SW480 (cell line): ENCODE measurements around the gene COL20A1.

Experiments used
- DNase-seq: peaks from one replicate; pipeline ENCODE4 v3.0.0-alpha.2; 2016; ENCODE audit warnings: low spot score

COL20A1 gene

GRCh38 chr20:63350597-63351325 lies 57.8 kb downstream of the COL20A1 start:
- no peak for DNase-seq

GRCh38 chr20:63351326-63351700 lies 58.3 kb downstream of the COL20A1 start:
- no peak for DNase-seq

- no peak for DNase-seq
Observed at GRCh38 chr20:63351811-63352591, 59.0 kb downstream of the COL20A1 start.

GRCh38 chr20:63352811-63353221 lies 59.8 kb downstream of the COL20A1 start:
- DNase-seq = no peak

- no peak for DNase-seq
Observed at GRCh38 chr20:63354636-63355350, 61.8 kb downstream of the COL20A1 start.

- DNase-seq = no peak
Observed at GRCh38 chr20:63355781-63356295, 62.9 kb downstream of the COL20A1 start.

- DNase-seq = no peak
Observed at GRCh38 chr20:63356511-63356910, 63.5 kb downstream of the COL20A1 start.

GRCh38 chr20:63356931-63357879 lies 64.2 kb downstream of the COL20A1 start:
- DNase-seq = no peak

GRCh38 chr20:63357921-63358905 lies 65.2 kb downstream of the COL20A1 start:
- DNase-seq = no peak

- DNase-seq = no peak
Observed at GRCh38 chr20:63359164-63359934, 66.4 kb downstream of the COL20A1 start.

GRCh38 chr20:63359937-63360849 lies 67.2 kb downstream of the COL20A1 start:
- no peak for DNase-seq

- no peak for DNase-seq
Observed at GRCh38 chr20:63360850-63361518, 68.0 kb downstream of the COL20A1 start, which contains the start of gene CHRNA4. Gene CHRNA4, minus strand, starts transcription at chr20:63361349. Its CDS starts 184 bp downstream, at chr20:63361165.

- DNase-seq = peak; percentile 34
Observed at GRCh38 chr20:63361519-63362435, 68.8 kb downstream of the COL20A1 start.

GRCh38 chr20:63362436-63363009 lies 69.5 kb downstream of the COL20A1 start:
- no peak for DNase-seq

- no peak for DNase-seq
Observed at GRCh38 chr20:63363013-63363957, 70.3 kb downstream of the COL20A1 start.
